Hematopoietic multipotent progenitor cell treated with erythropoietin and hydrocortisone succinate and interleukin-3 and kit ligand, for 4 days (in vitro differentiated cells): ENCODE results near the gene RNU1-4.
"Not testable (repeated sequence)": the region's sequence is repeated elsewhere in the genome, so short reads cannot be mapped to it uniquely, and the experiment has no call there.

Experiments
- DNase-seq: peaks from one replicate; pipeline ENCODE4 v3.0.0-alpha.2; 2015

RNU1-4 gene

GRCh38 chr1:16709659-16710087 lies 30.6 kb upstream of the RNU1-4 start:
- peak; percentile 43 for DNase-seq

- DNase-seq: not testable (repeated sequence)
Measured at GRCh38 chr1:16710618-16711017, 29.7 kb upstream of the RNU1-4 start.

- DNase-seq: not testable (repeated sequence)
Measured at GRCh38 chr1:16712131-16712530, 28.2 kb upstream of the RNU1-4 start.

GRCh38 chr1:16712582-16712981 lies 27.7 kb upstream of the RNU1-4 start:
- not testable (repeated sequence) for DNase-seq

- not testable (repeated sequence) for DNase-seq
Measured at GRCh38 chr1:16712984-16713383, 27.3 kb upstream of the RNU1-4 start.

- not testable (repeated sequence) for DNase-seq
Measured at GRCh38 chr1:16713480-16713879, 26.8 kb upstream of the RNU1-4 start.

- DNase-seq: no peak
Measured at GRCh38 chr1:16716691-16717335, 23.5 kb upstream of the RNU1-4 start.

GRCh38 chr1:16717336-16718098 lies 22.8 kb upstream of the RNU1-4 start:
- peak; percentile 57 for DNase-seq

- peak; percentile 59 for DNase-seq
Measured at GRCh38 chr1:16718099-16718907, 22.0 kb upstream of the RNU1-4 start.

GRCh38 chr1:16718908-16719533 lies 21.3 kb upstream of the RNU1-4 start:
- no peak for DNase-seq

- DNase-seq: no peak
Measured at GRCh38 chr1:16719571-16720350, 20.6 kb upstream of the RNU1-4 start.

GRCh38 chr1:16720351-16721223 lies 19.7 kb upstream of the RNU1-4 start:
- no peak for DNase-seq

GRCh38 chr1:16721871-16722641 lies 18.3 kb upstream of the RNU1-4 start:
- DNase-seq: no peak

- DNase-seq: no peak
Measured at GRCh38 chr1:16724718-16725438, 15.4 kb upstream of the RNU1-4 start.

- not testable (repeated sequence) for DNase-seq
Measured at GRCh38 chr1:16725439-16726245, 14.7 kb upstream of the RNU1-4 start.

GRCh38 chr1:16727190-16728111 lies 12.9 kb upstream of the RNU1-4 start:
- DNase-seq: peak; percentile 81

GRCh38 chr1:16728243-16728949 lies 11.9 kb upstream of the RNU1-4 start:
- DNase-seq: peak; percentile 38
